ENCODE data around the gene RTTN.

DNA sequence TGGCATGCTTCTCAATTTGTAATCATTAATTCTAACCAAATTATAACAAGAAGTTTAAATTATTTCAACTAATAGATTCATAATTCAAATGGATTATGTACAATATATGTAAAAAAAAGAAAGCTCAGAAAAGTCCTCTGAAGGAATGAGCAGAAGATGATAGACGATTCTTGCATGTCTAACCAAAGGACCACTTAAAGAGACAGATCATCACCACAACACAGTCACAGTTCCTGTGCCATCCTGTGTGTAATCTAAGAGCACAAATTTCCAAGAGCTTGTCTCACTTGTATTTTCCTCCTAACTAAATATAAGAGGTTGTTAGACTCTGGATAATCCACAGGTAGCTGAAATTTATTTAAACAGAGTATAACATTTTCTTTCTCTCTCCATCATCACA, 135.5 kb downstream of the RTTN start:
- no peak for TF ChIP-seq FOXP2 (optimal IDR thresholded peaks at IDR 0.05; ENCODE audit: borderline replicate concordance, extremely low read depth, extremely low read length, insufficient read depth)
- TF ChIP-seq POLR2AphosphoS5 (IDR thresholded peaks at IDR 0.05; ENCODE audit: low read depth, low read length) = no peak

Measured in PFSK-1 (cell line).